IPS-15b (cell line): ENCODE measurements around the gene ZDHHC22.

Source experiments
- H3K27me3 ChIP-seq: one replicate; pipeline ENCODE4 v1.6.1; 2013; ENCODE audit warnings: low read length; ENCODE audit not compliant: control insufficient read depth, insufficient read depth
- H3K36me3 ChIP-seq: one replicate; pipeline ENCODE4 v1.6.1; 2013; ENCODE audit warnings: low read length; ENCODE audit not compliant: control insufficient read depth, insufficient read depth
- H3K4me1 ChIP-seq: one replicate; pipeline ENCODE4 v1.6.1; 2013; ENCODE audit warnings: mild to moderate bottlenecking, low read length; ENCODE audit not compliant: control insufficient read depth, insufficient read depth
- H3K4me3 ChIP-seq: one replicate; pipeline ENCODE4 v1.5.1; 2013; ENCODE audit warnings: low read depth, low read length
- H3K9ac ChIP-seq: one replicate; pipeline ENCODE4 v1.6.1; 2013; ENCODE audit warnings: low read depth, mild to moderate bottlenecking, low read length
- H3K9me3 ChIP-seq: one replicate; pipeline ENCODE4 v1.6.1; 2013; ENCODE audit warnings: mild to moderate bottlenecking, low read length; ENCODE audit not compliant: control insufficient read depth, insufficient read depth

The ZDHHC22 gene

DNA sequence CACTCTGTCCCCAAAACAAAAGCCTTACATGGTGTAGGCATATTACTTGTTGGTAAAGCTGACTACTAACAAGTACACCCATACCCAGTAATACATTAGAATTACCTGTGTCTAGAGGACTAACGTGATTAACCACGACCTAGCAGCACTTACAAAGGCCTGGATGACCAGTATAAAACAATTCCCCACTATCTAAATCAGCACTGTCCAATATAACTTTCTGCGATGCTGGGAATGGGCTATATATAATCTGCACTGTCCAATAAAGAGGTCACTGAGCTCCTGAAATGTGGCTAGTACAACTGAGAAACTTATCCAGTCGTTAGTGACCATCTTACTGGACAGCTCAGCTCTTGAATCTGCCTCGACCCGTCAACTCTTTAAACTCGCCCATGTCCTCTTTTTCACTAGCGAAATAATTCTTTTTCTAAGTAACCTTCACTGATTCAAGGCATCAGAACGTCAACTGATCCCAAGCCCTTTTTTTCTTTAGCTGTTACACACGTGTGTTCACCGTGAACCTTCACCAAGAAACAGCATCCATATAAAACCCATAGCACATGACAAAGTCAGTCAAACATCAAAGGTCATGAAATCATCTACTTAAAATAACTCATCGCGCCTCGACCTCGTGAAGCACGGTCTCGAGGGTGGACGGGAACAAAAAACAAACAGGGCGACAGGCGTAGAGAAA lies 44.4 kb downstream of the ZDHHC22 start:
- Histone ChIP-seq H3K27me3 (no peaks in the 10 kb centered on the region), H3K9ac (peak overlapping the region; percentile 38), H3K9me3 (no peaks in the 10 kb centered on the region), H3K4me1 (peaks cover 8% of the 10 kb centered on the region), H3K4me3 (peak overlapping the region; percentile 97), H3K36me3 (no peaks in the 10 kb centered on the region)

DNA sequence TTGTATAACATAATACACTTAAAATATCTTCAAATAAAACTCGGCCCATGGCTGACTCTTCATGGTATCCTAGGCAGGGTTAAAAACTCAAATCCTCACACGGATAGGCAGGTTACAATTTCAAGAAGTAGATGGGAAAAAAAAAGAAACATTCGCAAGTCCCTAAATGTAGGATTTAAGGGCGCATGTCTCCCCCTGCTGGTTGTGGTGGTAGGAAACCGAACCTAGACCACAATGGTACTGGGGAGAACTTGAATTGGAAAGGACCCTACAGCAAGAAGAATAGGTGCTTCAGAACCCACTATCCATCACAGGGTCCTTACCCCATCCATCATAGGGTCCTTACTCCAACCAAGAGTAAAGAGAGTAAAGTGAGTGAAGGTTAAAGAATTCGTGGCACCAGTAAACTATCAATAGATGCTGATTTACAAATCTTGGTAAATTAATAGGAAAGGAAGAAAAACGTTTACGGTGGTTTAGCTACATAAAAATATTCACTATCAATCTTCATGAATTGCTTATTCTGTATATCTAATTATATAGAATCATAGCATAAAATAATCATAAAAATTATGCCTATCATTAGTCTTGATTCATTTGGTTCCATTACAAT lies 46.8 kb downstream of the ZDHHC22 start:
- H3K4me3 ChIP-seq: no peak overlapping the region
- no peak overlapping the region for H3K9ac ChIP-seq
- H3K27me3 ChIP-seq: no peaks in the 10 kb centered on the region
- peaks cover 5% of the 10 kb centered on the region for H3K9me3 ChIP-seq
- H3K36me3 ChIP-seq: no peaks in the 10 kb centered on the region
- peaks cover 8% of the 10 kb centered on the region for H3K4me1 ChIP-seq

DNA sequence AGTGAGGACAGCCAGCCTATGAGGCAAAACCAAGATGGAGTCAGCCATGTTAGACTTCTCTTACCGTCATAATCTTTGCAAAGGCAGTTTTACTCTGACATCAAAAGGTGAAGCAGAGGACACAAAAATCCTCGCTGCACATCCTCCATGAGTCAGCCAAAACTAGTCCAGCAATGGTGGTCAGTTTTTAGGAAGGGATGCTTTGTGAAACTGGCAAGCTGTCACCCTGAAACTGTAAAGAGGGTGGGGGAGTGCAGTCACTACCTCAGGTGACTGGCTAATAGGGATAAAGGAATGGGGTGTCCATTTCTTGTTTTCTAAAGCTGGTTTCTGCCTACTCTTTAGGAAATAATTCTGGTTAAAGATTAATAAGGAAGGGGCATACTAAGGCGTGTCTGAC lies 48.9 kb downstream of the ZDHHC22 start:
- Histone ChIP-seq H3K27me3 (no peaks in the 10 kb centered on the region), H3K9me3 (peaks cover 5% of the 10 kb centered on the region), H3K36me3 (no peaks in the 10 kb centered on the region), H3K4me3 (no peak overlapping the region), H3K9ac (no peak overlapping the region), H3K4me1 (peaks cover 13% of the 10 kb centered on the region)

DNA sequence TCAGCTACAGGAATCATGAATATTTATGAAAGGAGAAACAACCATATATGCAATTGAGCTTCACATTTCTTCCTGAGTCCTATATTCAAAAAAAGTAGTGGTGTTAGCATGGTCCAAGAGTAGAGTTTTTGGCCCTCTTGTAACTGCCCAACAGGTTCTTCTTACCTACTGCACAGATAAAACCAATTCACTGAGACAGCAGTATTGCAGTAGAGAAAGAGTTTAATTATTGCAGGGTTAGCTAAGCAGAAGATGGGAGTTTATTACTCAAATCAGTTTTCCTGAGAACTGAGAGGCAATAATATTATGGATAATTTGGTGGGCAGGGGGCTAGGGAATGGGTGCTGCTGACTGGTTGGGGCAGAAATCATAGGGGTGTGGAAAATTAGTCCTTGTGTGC lies 50.1 kb downstream of the ZDHHC22 start:
- peaks cover 5% of the 10 kb centered on the region for H3K9me3 ChIP-seq
- peaks cover 18% of the 10 kb centered on the region for H3K4me1 ChIP-seq
- H3K9ac ChIP-seq: no peak overlapping the region
- no peak overlapping the region for H3K4me3 ChIP-seq
- H3K27me3 ChIP-seq: no peaks in the 10 kb centered on the region
- no peaks in the 10 kb centered on the region for H3K36me3 ChIP-seq

DNA sequence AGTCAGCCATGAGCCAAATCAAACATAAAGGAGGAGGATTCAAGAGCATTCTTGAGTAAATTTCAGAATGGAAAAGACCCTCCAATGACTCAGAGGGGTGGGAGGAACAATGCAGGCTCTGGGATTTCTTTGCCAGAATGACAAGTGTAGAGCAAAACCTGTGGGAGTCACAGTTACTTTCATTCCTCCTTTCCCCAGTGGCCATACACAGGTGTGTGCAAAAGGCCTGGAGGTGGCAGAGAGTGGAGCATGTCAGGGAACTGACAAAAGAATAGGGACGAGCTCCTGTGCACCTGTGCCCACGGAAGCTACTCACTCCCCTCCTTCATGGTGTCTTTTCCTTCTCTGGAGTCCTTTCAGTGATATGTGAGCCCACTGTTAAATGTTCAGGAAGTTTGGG lies 52.9 kb downstream of the ZDHHC22 start:
- Histone ChIP-seq H3K36me3 (no peaks in the 10 kb centered on the region), H3K27me3 (no peaks in the 10 kb centered on the region), H3K9me3 (peaks cover 5% of the 10 kb centered on the region), H3K4me1 (peaks cover 18% of the 10 kb centered on the region), H3K9ac (no peak overlapping the region), H3K4me3 (no peak overlapping the region)

DNA sequence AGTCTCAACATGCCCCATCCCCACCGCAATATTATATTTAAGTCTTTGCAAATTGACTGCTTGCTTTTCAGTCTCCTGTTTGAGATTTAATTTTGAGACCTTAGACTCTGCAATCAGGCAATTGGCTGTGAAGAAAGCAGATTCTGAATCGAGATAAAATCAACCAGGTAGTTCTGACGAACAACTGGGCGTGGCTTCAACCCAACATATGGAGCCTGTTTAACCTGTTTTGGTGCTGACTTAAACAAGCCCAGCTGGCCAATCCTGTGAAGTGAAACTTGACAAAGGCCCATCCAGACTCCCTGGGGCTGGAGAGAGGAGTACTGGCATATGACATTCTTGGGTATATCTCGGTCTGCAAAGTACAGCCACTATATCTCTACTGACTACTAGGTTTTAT lies 53.4 kb downstream of the ZDHHC22 start:
- peaks cover 18% of the 10 kb centered on the region for H3K4me1 ChIP-seq
- no peaks in the 10 kb centered on the region for H3K27me3 ChIP-seq
- no peaks in the 10 kb centered on the region for H3K36me3 ChIP-seq
- H3K9ac ChIP-seq: no peak overlapping the region
- H3K9me3 ChIP-seq: peaks cover 5% of the 10 kb centered on the region
- H3K4me3 ChIP-seq: peak overlapping the region; percentile 30

DNA sequence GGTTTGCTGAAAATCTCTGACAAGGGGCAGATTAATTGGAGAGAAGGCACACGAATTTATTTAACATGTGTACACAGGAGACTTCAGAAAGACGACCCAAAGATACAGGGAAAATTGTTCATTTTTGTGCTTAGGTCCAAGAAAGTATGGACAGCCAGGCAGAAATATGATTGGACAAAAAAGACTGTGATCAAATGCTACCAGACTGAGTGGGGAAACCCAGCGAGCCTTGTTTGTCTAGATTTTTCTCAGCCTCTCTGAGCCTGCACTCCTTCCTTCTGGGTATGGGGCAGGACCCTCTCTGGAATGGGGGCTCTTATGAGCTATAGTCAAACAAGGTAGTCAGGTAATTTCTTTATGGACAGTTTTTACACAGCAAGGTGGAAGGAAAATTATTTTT lies 54.0 kb downstream of the ZDHHC22 start:
- Histone ChIP-seq H3K4me3 (no peak overlapping the region), H3K4me1 (peaks cover 18% of the 10 kb centered on the region), H3K27me3 (no peaks in the 10 kb centered on the region), H3K36me3 (no peaks in the 10 kb centered on the region), H3K9ac (no peak overlapping the region), H3K9me3 (peaks cover 5% of the 10 kb centered on the region)

DNA sequence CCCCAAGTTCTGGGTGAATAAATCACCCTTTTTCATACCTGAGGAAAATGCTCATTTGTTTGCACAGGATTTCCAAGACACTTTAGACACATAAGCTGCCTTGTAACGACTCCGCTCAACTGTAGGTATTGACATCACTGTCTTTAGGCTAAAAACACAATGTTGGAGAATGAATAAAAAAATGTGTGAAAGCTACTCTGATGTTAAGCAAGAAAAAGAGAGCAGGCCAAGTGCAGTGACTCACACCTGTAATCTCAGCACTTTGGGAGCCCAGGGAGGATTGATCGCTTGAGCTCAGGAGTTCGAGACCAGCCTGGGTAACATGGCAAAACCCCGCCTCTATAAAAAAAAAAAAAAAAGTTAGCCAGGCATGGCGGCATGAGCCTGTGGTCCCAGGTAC lies 54.6 kb downstream of the ZDHHC22 start:
- Histone ChIP-seq H3K4me1 (peaks cover 18% of the 10 kb centered on the region), H3K9ac (no peak overlapping the region), H3K27me3 (no peaks in the 10 kb centered on the region), H3K9me3 (peaks cover 5% of the 10 kb centered on the region), H3K36me3 (no peaks in the 10 kb centered on the region), H3K4me3 (no peak overlapping the region)

DNA sequence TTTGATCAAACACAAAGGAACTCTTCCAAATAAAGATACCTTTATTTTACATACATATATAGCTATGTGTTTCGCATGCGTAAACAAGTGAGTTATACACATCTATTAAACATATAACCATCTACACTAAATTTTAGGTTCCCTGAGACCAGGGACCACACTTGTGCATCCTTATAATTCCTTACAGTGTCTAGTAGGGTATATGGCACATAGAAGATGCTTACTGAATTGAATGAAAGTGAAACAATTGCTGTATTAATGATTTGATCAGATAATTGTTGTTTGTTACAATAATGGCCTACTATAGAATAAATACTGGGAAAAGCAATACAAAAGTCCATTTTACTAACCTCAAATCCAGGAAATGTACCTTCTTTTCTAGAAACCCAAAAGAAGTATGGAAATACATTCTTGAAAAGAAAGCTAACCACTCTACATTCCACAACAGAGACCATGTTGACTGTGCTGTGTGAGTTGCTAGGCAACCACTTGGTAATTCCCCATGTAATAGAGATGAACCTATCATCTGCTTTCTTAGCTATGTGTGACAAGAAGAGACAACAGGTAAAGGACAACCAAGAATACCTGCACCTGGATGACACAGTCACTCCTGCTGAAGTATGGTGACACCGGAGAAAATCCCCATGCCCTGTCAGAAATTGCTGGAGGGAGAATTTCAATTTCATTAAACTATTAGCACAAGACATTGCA lies 55.4 kb downstream of the ZDHHC22 start:
- peaks cover under 1% of the 10 kb centered on the region for H3K9me3 ChIP-seq
- no peak overlapping the region for H3K9ac ChIP-seq
- no peak overlapping the region for H3K4me3 ChIP-seq
- peaks cover 18% of the 10 kb centered on the region for H3K4me1 ChIP-seq
- no peaks in the 10 kb centered on the region for H3K27me3 ChIP-seq
- H3K36me3 ChIP-seq: no peaks in the 10 kb centered on the region

DNA sequence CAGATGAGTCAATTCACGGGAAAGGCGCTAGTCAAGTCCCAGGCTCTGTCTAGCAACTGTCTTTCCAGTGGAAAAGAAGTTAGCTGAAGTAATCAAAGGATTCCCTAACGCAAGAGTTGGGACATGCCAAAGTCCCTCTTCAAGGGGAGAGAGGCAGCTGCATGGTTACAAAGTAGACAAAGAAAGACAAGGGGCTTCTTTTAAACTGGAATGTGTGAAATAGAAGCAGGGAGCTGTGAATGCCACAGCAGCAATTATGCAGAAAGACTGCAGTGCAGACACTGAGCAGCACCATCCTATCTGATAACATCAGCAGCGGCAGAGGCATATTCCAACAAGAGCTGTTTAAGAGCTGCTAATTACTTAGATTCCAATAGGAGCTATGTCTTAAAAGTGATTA lies 56.1 kb downstream of the ZDHHC22 start:
- Histone ChIP-seq H3K9ac (no peak overlapping the region), H3K9me3 (no peaks in the 10 kb centered on the region), H3K36me3 (no peaks in the 10 kb centered on the region), H3K4me3 (no peak overlapping the region), H3K4me1 (peaks cover 18% of the 10 kb centered on the region), H3K27me3 (no peaks in the 10 kb centered on the region)

DNA sequence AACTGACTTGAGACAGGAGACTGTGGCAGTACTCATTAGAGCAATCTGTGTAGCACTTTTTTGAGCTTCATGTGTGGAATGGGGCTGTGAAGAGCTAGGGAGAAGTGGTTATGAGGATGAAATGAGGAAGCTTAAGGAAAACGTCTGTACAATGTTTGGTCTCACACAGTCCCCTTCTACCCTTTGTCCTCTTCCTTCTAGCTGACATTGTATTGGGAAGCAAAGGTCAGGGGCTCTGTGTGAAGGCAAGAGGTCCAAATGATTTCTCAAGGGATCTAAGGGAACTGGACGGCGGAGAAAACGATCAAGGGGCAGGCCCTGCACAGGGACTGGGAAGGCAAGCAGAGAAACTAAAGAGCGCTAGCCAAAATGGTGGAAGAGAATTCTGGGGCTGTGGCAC lies 56.6 kb downstream of the ZDHHC22 start:
- Histone ChIP-seq H3K4me3 (no peak overlapping the region), H3K36me3 (no peaks in the 10 kb centered on the region), H3K9ac (no peak overlapping the region), H3K27me3 (no peaks in the 10 kb centered on the region), H3K9me3 (no peaks in the 10 kb centered on the region), H3K4me1 (peaks cover 18% of the 10 kb centered on the region)

DNA sequence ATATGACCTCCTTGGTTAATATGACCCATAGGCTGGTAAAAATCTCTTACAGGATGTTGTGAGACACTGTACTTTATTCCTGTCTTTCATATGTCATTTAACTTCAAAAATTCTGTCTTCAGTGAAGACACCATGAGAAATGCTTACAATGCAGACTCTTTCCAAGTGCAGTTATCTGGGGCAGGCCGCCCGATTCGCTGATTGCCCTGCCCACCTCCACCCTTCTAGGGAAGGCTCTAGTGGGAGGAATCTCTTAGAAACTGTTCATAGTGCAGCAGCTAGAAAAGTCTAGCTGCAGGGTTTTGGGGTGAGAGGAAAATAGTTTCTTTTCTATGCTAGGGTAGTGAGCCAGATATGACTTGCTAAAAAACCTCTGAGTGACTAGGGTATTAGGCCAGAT lies 58.5 kb downstream of the ZDHHC22 start:
- Histone ChIP-seq H3K36me3 (no peaks in the 10 kb centered on the region), H3K4me3 (no peak overlapping the region), H3K9ac (no peak overlapping the region), H3K27me3 (no peaks in the 10 kb centered on the region), H3K9me3 (no peaks in the 10 kb centered on the region), H3K4me1 (peaks cover 9% of the 10 kb centered on the region)
